NCI-H2196 treated with DMSO at 0.1 percent for 48 hours (cell line): Measurements from ENCODE around the gene HSPA4.
A peak's percentile ranks its signal among the peaks of the same experiment; 100 is the strongest.
"Not testable (repeated sequence)": the region's sequence is repeated elsewhere in the genome, so short reads cannot be mapped to it uniquely, and the experiment has no call there.

ENCODE experiments used
- DNase-seq: peaks from one replicate; lab custom pipeline; 2025; ENCODE audit not compliant: unreplicated experiment; lab: John Stamatoyannopoulos, UW

Gene HSPA4

GRCh38 chr5:133049726-133050048, 2.1 kb upstream of the HSPA4 start:
- peak; percentile 34 for DNase-seq

- no peak for DNase-seq
Measured at GRCh38 chr5:133050521-133050920, 1.3 kb upstream of the HSPA4 start.

GRCh38 chr5:133051061-133051541, 712 bp upstream of the HSPA4 start:
- DNase-seq: no peak

- DNase-seq: no peak
Measured at GRCh38 chr5:133052317-133053175, 733 bp downstream of the HSPA4 start.

GRCh38 chr5:133053448-133053847, 1.6 kb downstream of the HSPA4 start:
- DNase-seq: no peak

GRCh38 chr5:133054697-133055471, 3.1 kb downstream of the HSPA4 start:
- DNase-seq: no peak

- no peak for DNase-seq
Measured at GRCh38 chr5:133056891-133057290, 5.1 kb downstream of the HSPA4 start.

GRCh38 chr5:133059621-133060020, 7.8 kb downstream of the HSPA4 start:
- DNase-seq: no peak

GRCh38 chr5:133062276-133062675, 10.5 kb downstream of the HSPA4 start:
- no peak for DNase-seq

GRCh38 chr5:133063965-133064364, 12.2 kb downstream of the HSPA4 start:
- DNase-seq: no peak

GRCh38 chr5:133065471-133065870, 13.7 kb downstream of the HSPA4 start:
- no peak for DNase-seq

GRCh38 chr5:133066045-133066444, 14.2 kb downstream of the HSPA4 start:
- no peak for DNase-seq

GRCh38 chr5:133072021-133072420, 20.2 kb downstream of the HSPA4 start:
- no peak for DNase-seq

- DNase-seq: no peak
Measured at GRCh38 chr5:133075572-133076536, 24.0 kb downstream of the HSPA4 start.

- DNase-seq: no peak
Measured at GRCh38 chr5:133079048-133079447, 27.2 kb downstream of the HSPA4 start.

- DNase-seq: no peak
Measured at GRCh38 chr5:133081036-133081435, 29.2 kb downstream of the HSPA4 start.

- DNase-seq: no peak
Measured at GRCh38 chr5:133081703-133082102, 29.9 kb downstream of the HSPA4 start.

- no peak for DNase-seq
Measured at GRCh38 chr5:133082128-133082527, 30.3 kb downstream of the HSPA4 start.

- no peak for DNase-seq
Measured at GRCh38 chr5:133083901-133084300, 32.1 kb downstream of the HSPA4 start.

- DNase-seq: not testable (repeated sequence)
Measured at GRCh38 chr5:133085171-133085570, 33.4 kb downstream of the HSPA4 start.

- no peak for DNase-seq
Measured at GRCh38 chr5:133086366-133086875, 34.6 kb downstream of the HSPA4 start.
